Measurements from ENCODE around the gene SLC22A5.

- no peak for TF ChIP-seq POLR2AphosphoS5 (IDR thresholded peaks at IDR 0.05; ENCODE audit: low read depth, low read length)
- TF ChIP-seq REST (IDR thresholded peaks at IDR 0.05; ENCODE audit: insufficient read depth in 1 of 2, low read depth in 2 of 2, low read length in 2 of 2) = no peak
- TF ChIP-seq SIN3A (IDR thresholded peaks at IDR 0.05; ENCODE audit: borderline replicate concordance, insufficient read depth, low read length) = no peak
- no peak for TF ChIP-seq TAF1 (IDR thresholded peaks at IDR 0.05; ENCODE audit: borderline replicate concordance, insufficient read depth, low read length)
- TF ChIP-seq FOXP2 (optimal IDR thresholded peaks at IDR 0.05; ENCODE audit: borderline replicate concordance, extremely low read depth, extremely low read length, insufficient read depth) = no peak
Observed at GRCh38 chr5:132355140-132355765, 14.3 kb upstream of the SLC22A5 start.
